Measurements from ENCODE around the gene IZUMO2. TPM values are rescaled to one million over a fixed set of nuclear protein-coding genes. Genes with fewer than 3 reads are reported as not detected.
"Not testable (repeated sequence)": the region's sequence is repeated elsewhere in the genome, so short reads cannot be mapped to it uniquely, and the experiment has no call there.

Gene IZUMO2
- total RNA-seq, 1 donor from 2014 or later: not detected

GRCh38 chr19:50184196-50184595 is 21.1 kb upstream of the IZUMO2 start:
- no peak for DNase-seq (ENCODE audit: low read depth)

- no peak for DNase-seq (ENCODE audit: low read depth)
Observed at GRCh38 chr19:50181121-50181520, 18.0 kb upstream of the IZUMO2 start.

GRCh38 chr19:50178859-50179537 is 15.9 kb upstream of the IZUMO2 start:
- DNase-seq (ENCODE audit: low read depth): peak; percentile 11

- DNase-seq (ENCODE audit: low read depth): no peak
Observed at GRCh38 chr19:50178320-50178719, 15.2 kb upstream of the IZUMO2 start.

GRCh38 chr19:50176775-50177174 is 13.7 kb upstream of the IZUMO2 start:
- DNase-seq (ENCODE audit: low read depth): no peak

GRCh38 chr19:50175924-50176323 is 12.8 kb upstream of the IZUMO2 start:
- DNase-seq (ENCODE audit: low read depth): no peak

- DNase-seq (ENCODE audit: low read depth): no peak
Observed at GRCh38 chr19:50174100-50174793, 11.2 kb upstream of the IZUMO2 start.

GRCh38 chr19:50173127-50173526 is 10.0 kb upstream of the IZUMO2 start:
- no peak for DNase-seq (ENCODE audit: low read depth)

- no peak for DNase-seq (ENCODE audit: low read depth)
Observed at GRCh38 chr19:50172726-50173125, 9.6 kb upstream of the IZUMO2 start.

GRCh38 chr19:50171752-50172151 is 8.7 kb upstream of the IZUMO2 start:
- DNase-seq (ENCODE audit: low read depth): no peak

GRCh38 chr19:50167314-50167721 is 4.2 kb upstream of the IZUMO2 start:
- DNase-seq (ENCODE audit: low read depth): no peak

GRCh38 chr19:50159078-50159477 is 4.0 kb downstream of the IZUMO2 start:
- no peak for DNase-seq (ENCODE audit: low read depth)

GRCh38 chr19:50158577-50158976 is 4.5 kb downstream of the IZUMO2 start:
- no peak for DNase-seq (ENCODE audit: low read depth)

- no peak for DNase-seq (ENCODE audit: low read depth)
Observed at GRCh38 chr19:50155520-50156109, 7.5 kb downstream of the IZUMO2 start.

GRCh38 chr19:50154529-50154928 is 8.6 kb downstream of the IZUMO2 start:
- DNase-seq (ENCODE audit: low read depth): no peak

- DNase-seq (ENCODE audit: low read depth): no peak
Observed at GRCh38 chr19:50152578-50152977, 10.5 kb downstream of the IZUMO2 start.

- DNase-seq (ENCODE audit: low read depth): no peak
Observed at GRCh38 chr19:50148528-50148927, 14.6 kb downstream of the IZUMO2 start.

GRCh38 chr19:50147462-50148423 is 15.3 kb downstream of the IZUMO2 start:
- peak; percentile 39 for DNase-seq (ENCODE audit: low read depth)

GRCh38 chr19:50141921-50142320 is 21.2 kb downstream of the IZUMO2 start:
- DNase-seq (ENCODE audit: low read depth): not testable (repeated sequence)

GRCh38 chr19:50140118-50140845 is 22.8 kb downstream of the IZUMO2 start:
- not testable (repeated sequence) for DNase-seq (ENCODE audit: low read depth)
